B cell (primary cell): Measurements from ENCODE around the gene MEGF11. TPM values are rescaled to one million over a fixed set of nuclear protein-coding genes. Genes with fewer than 3 reads are reported as not detected.

Source experiments
- ATAC-seq: fragments of 200-7000 bp; cut with Tn5 transposase; one replicate; pipeline ENCODE4 v1.10.0; 2021; ENCODE audit warnings: low read depth, mild to moderate bottlenecking, moderate number of reproducible peaks, moderate library complexity
- CTCF ChIA-PET: fragments of 350-600 bp; sonication (Branson Sonifier 250); formaldehyde crosslinking; loops from one replicate; lab custom pipeline; 2021; ENCODE audit warnings: antibody characterized with exemption, inconsistent platforms; lab: Charles Lee
- POLR2A ChIA-PET: fragments of 350-600 bp; sonication (Branson Sonifier 250); formaldehyde crosslinking; loops from one replicate; lab custom pipeline; 2021; ENCODE audit warnings: antibody characterized with exemption; lab: Charles Lee
- DNase-seq: peaks from one replicate; pipeline ENCODE4 v3.0.0; 2013
- H2AFZ ChIP-seq: 2 replicates; pipeline ENCODE4 v1.6.1; 2012; ENCODE audit warnings: mild to moderate bottlenecking, low read depth, low read length; ENCODE audit not compliant: insufficient read depth, poor library complexity, severe bottlenecking
- H3K27ac ChIP-seq, 2 donors: 1 replicate in 1 of 2; 2 replicates in 1 of 2; pipeline ENCODE4 v1.5.1; 2012 to 2013; ENCODE audit warnings: low read length in 2 of 2, mild to moderate bottlenecking in 2 of 2, moderate library complexity in 1 of 2
- H3K27me3 ChIP-seq, 4 experiments: fragments of 200-600 bp in 1 of 4; sonication (generic) in 1 of 4; replicated peaks in 1 of 4; 1 replicate in 2 of 4; 2 replicates in 2 of 4; pipeline versions ENCODE4 v1.6.1 to v1.7.0; 2013 to 2016; ENCODE audit warnings: low read length in 3 of 4, mild to moderate bottlenecking in 2 of 4, mixed read lengths in 1 of 4, moderate library complexity in 1 of 4; ENCODE audit not compliant: insufficient read depth in 4 of 4, control insufficient read depth in 3 of 4; ENCODE audit errors: control extremely low read depth in 1 of 4
- H3K36me3 ChIP-seq, 2 experiments: replicated peaks in 1 of 2; 1 replicate in 1 of 2; 2 replicates in 1 of 2; pipeline versions ENCODE4 v1.6.1 to v1.7.1; 2013; ENCODE audit warnings: low read length in 1 of 2; ENCODE audit not compliant: insufficient read depth in 2 of 2, control insufficient read depth in 1 of 2; ENCODE audit errors: control extremely low read depth in 1 of 2, extremely low read depth in 1 of 2
- H3K4me1 ChIP-seq, 2 donors: fragments of 200-600 bp in 1 of 2; sonication (generic) in 1 of 2; 1 replicate in 1 of 2; 2 replicates in 1 of 2; pipeline versions ENCODE4 v1.5.1 to v1.6.1; 2013 to 2017; ENCODE audit warnings: low read length in 2 of 2; ENCODE audit not compliant: control insufficient read depth in 2 of 2, insufficient read depth in 2 of 2
- H3K4me2 ChIP-seq: replicated peaks from 2 replicates; pipeline ENCODE3; 2012; ENCODE audit warnings: mild to moderate bottlenecking, low read depth, low read length; ENCODE audit not compliant: poor library complexity, severe bottlenecking
- H3K4me3 ChIP-seq, 5 experiments: fragments of 200-600 bp in 1 of 5; sonication (generic) in 1 of 5; 1 replicate in 3 of 5; 2 replicates in 2 of 5; pipeline versions ENCODE4 v1.5.1 to v1.7.0; 2011 to 2016; ENCODE audit warnings: low read length in 4 of 5, mild to moderate bottlenecking in 4 of 5, low read depth in 2 of 5, control low read depth in 1 of 5, moderate library complexity in 1 of 5; ENCODE audit not compliant: insufficient read depth in 1 of 5; ENCODE audit errors: control extremely low read depth in 1 of 5, extremely low read depth in 1 of 5
- H3K79me2 ChIP-seq: fragments of 200-600 bp; sonication (generic); one replicate; pipeline ENCODE4 v1.6.0; 2016; ENCODE audit warnings: low read length; ENCODE audit not compliant: control insufficient read depth, insufficient read depth
- H3K9ac ChIP-seq: fragments of 200-600 bp; sonication (generic); 2 replicates; pipeline ENCODE4 v1.6.1; 2017; ENCODE audit warnings: mild to moderate bottlenecking, low read length, moderate library complexity
- H3K9me3 ChIP-seq, 3 donors: one replicate each; pipeline versions ENCODE4 v1.6.1 to v1.7.1; 2013; ENCODE audit warnings: low read length in 2 of 3; ENCODE audit not compliant: control insufficient read depth in 2 of 3, insufficient read depth in 1 of 3; ENCODE audit errors: control extremely low read depth in 1 of 3
- H4K20me1 ChIP-seq: 2 replicates; pipeline ENCODE4 v1.6.0; 2012; ENCODE audit warnings: mild to moderate bottlenecking, low read length; ENCODE audit not compliant: insufficient read depth, control insufficient read depth, poor library complexity, severe bottlenecking
- H3K27ac Mint-ChIP-seq: one replicate; pipeline ENCODE4 v1.8.0; 2021; ENCODE audit warnings: mixed read lengths
- H3K27me3 Mint-ChIP-seq: one replicate; pipeline ENCODE4 v1.8.0; 2021; ENCODE audit warnings: mixed read lengths
- H3K4me1 Mint-ChIP-seq: one replicate; pipeline ENCODE4 v1.8.0; 2021; ENCODE audit warnings: mixed read lengths
- H3K4me3 Mint-ChIP-seq: one replicate; pipeline ENCODE4 v1.8.0; 2021; ENCODE audit warnings: mixed read lengths
- H3K9me3 Mint-ChIP-seq: one replicate; pipeline ENCODE4 v1.8.0; 2022; ENCODE audit warnings: mixed read lengths; ENCODE audit not compliant: insufficient read depth
- CTCF ChIP-seq: fragments of 200-600 bp; IDR thresholded peaks from one replicate; pipeline ENCODE4 v1.8.0; 2022; ENCODE audit warnings: antibody characterized with exemption, mild to moderate bottlenecking
- EZH2 ChIP-seq: IDR thresholded peaks from 2 replicates; pipeline ENCODE4 v1.6.1; 2012; ENCODE audit warnings: borderline replicate concordance, low read depth, mild to moderate bottlenecking, moderate library complexity, low read length; ENCODE audit not compliant: insufficient read depth, poor library complexity, severe bottlenecking
- WGBS: methylation state at CpG from one replicate; pipeline ENCODE4 v1.1.5; 2013; ENCODE audit warnings: missing lambda C conversion rate; ENCODE audit not compliant: insufficient coverage; 5-methylcytosine and 5-hydroxymethylcytosine counted together
- intact Hi-C: fragments of 100-400 bp; cut with micrococcal nuclease; formaldehyde crosslinking; loops from one replicate; pipeline ENCODE4 v1.10.0; 2022
- polyA plus RNA-seq: library from polyadenylated mRNA; depleted of rRNA; stranded (reverse); fragments of >200 nt; gene quantifications from 2 replicates; pipeline ENCODE4 v1.2.3, GENCODE V29; 2012
- total RNA-seq, 2 donors: library from RNA; stranded (reverse); fragments of 120-200 nt in 1 of 2; gene quantifications; 1 replicate in 1 of 2; 2 replicates in 1 of 2; pipeline versions ENCODE4 v1.2.3 to v1.2.4, GENCODE V29; 2013 to 2022

The MEGF11 gene
- total and polyA plus RNA-seq, 2 donors (not counting 1 experiment from before 2014, with no cell fraction given): 0.04 to 0.34 TPM

- Histone ChIP-seq H3K9me3 (no peaks in the 10 kb centered on the region), H3K79me2 (no peaks in the 10 kb centered on the region), H2AFZ (no peak overlapping the region), H3K36me3 (no peaks in the 10 kb centered on the region), H3K27ac (no peak overlapping the region), H4K20me1 (no peaks in the 10 kb centered on the region), H3K4me1 (no peaks in the 10 kb centered on the region), H3K9ac (no peak overlapping the region), H3K4me3 (no peak overlapping the region), H3K4me2 (no peak overlapping the region), H3K27me3 (peaks cover 0 to 16% (median 2%) of the 10 kb centered on the region in 4 experiments)
- H3K4me3 Mint-ChIP-seq: no peak overlapping the region
- POLR2A ChIA-PET: no interaction called here
- H3K27ac Mint-ChIP-seq: no peak overlapping the region
- H3K9me3 Mint-ChIP-seq: no peaks in the 10 kb centered on the region
- H3K27me3 Mint-ChIP-seq: peaks cover 40% of the 10 kb centered on the region
- CTCF ChIA-PET: interaction anchor here (0.6 to 0.7 kb wide), 2 partner anchors 21 to 29 kb away, joined by 3 to 4 read pairs; no protein-coding TSS in a partner anchor
- H3K4me1 Mint-ChIP-seq: no peaks in the 10 kb centered on the region
- WGBS: 52% methylated on average over 8 of the region's 9 CpGs
- no peak for DNase-seq
- intact Hi-C loops: no loop called here
- ATAC-seq: no peak
- TF ChIP-seq CTCF (no peak), EZH2 (no peak)
Observed at GRCh38 chr15:65998486-65998885, 255.1 kb downstream of the MEGF11 start.

GRCh38 chr15:65996901-65997300, 256.6 kb downstream of the MEGF11 start:
- Histone ChIP-seq H3K79me2 (no peaks in the 10 kb centered on the region), H3K36me3 (no peaks in the 10 kb centered on the region), H3K27me3 (peaks cover 0 to 16% (median 2%) of the 10 kb centered on the region in 4 experiments), H3K4me2 (no peak overlapping the region), H3K9me3 (no peaks in the 10 kb centered on the region), H2AFZ (no peak overlapping the region), H3K4me3 (no peak overlapping the region), H3K4me1 (no peaks in the 10 kb centered on the region), H3K27ac (no peak overlapping the region), H3K9ac (no peak overlapping the region), H4K20me1 (no peaks in the 10 kb centered on the region)
- ChIA-PET CTCF (no interaction called here), POLR2A (no interaction called here)
- Mint-ChIP-seq H3K27me3 (peaks cover 54% of the 10 kb centered on the region), H3K4me1 (no peaks in the 10 kb centered on the region), H3K9me3 (no peaks in the 10 kb centered on the region), H3K27ac (no peak overlapping the region), H3K4me3 (no peak overlapping the region)
- DNase-seq: no peak
- intact Hi-C loops: no loop called here
- TF ChIP-seq CTCF: no peak
- TF ChIP-seq EZH2: no peak
- 40% methylated on average over 2 of the region's 5 CpGs for WGBS
- ATAC-seq: no peak
